ENCODE data around the gene SLC9A8.

Gene SLC9A8

GRCh38 chr20:49896204-49896603 is 83.6 kb downstream of the SLC9A8 start:
- Histone ChIP-seq H3K27ac (ENCODE audit: low read length) (no peak overlapping the region), H2AFZ (ENCODE audit: low read length) (no peak overlapping the region), H3K9ac (ENCODE audit: low read length) (no peak overlapping the region), H3K4me2 (ENCODE audit: low read depth, low read length) (no peak overlapping the region), H3F3A (ENCODE audit: insufficient read depth, low read length) (no peaks in the 10 kb centered on the region), H3K4me1 (ENCODE audit: low read length) (no peaks in the 10 kb centered on the region), H3K9me2 (replicated peaks; ENCODE audit: insufficient read depth, low read length) (no peaks in the 10 kb centered on the region), H3K36me3 (replicated peaks; ENCODE audit: insufficient read depth, low read length) (no peaks in the 10 kb centered on the region), H4K20me1 (ENCODE audit: insufficient read depth, low read length) (no peaks in the 10 kb centered on the region), H3K4me3 (ENCODE audit: low read length) (no peak overlapping the region), H3K27me3 (replicated peaks; ENCODE audit: insufficient read depth, low read length) (no peaks in the 10 kb centered on the region), H3K9me3 (replicated peaks; ENCODE audit: insufficient read depth, low read length) (no peaks in the 10 kb centered on the region), H3K79me2 (ENCODE audit: low read length) (no peaks in the 10 kb centered on the region)
- DNase-seq: no peak
- TF ChIP-seq EZH2phosphoT487 (IDR thresholded peaks at IDR 0.05; ENCODE audit: low read length) (no peak), CTCF (IDR thresholded peaks at IDR 0.05; ENCODE audit: low read length) (no peak), EZH2 (optimal IDR thresholded peaks at IDR 0.05; ENCODE audit: low read depth, low read length) (no peak)

- 0 out of 2 replicates have a peak, but pooled peaks cover 3% of the 10 kb centered on the region for H3K36me3 ChIP-seq (replicated peaks; ENCODE audit: insufficient read depth, low read length)
- DNase-seq: no peak
These were observed 87.1 kb downstream of the SLC9A8 start for GRCh38 chr20:49899541-49900383.

GRCh38 chr20:49901588-49901987 is 89.0 kb downstream of the SLC9A8 start:
- H3K4me3 ChIP-seq (ENCODE audit: low read length): no peak overlapping the region
- H3F3A ChIP-seq (ENCODE audit: insufficient read depth, low read length): no peaks in the 10 kb centered on the region
- H3K36me3 ChIP-seq (replicated peaks; ENCODE audit: insufficient read depth, low read length): 0 out of 2 replicates have a peak, but pooled peaks cover 3% of the 10 kb centered on the region
- H4K20me1 ChIP-seq (ENCODE audit: insufficient read depth, low read length): no peaks in the 10 kb centered on the region
- DNase-seq: no peak
- no peak overlapping the region for H2AFZ ChIP-seq (ENCODE audit: low read length)
- H3K9me2 ChIP-seq (replicated peaks; ENCODE audit: insufficient read depth, low read length): no peaks in the 10 kb centered on the region
- H3K9me3 ChIP-seq (replicated peaks; ENCODE audit: insufficient read depth, low read length): no peaks in the 10 kb centered on the region
- no peaks in the 10 kb centered on the region for H3K79me2 ChIP-seq (ENCODE audit: low read length)
- no peaks in the 10 kb centered on the region for H3K4me1 ChIP-seq (ENCODE audit: low read length)
- H3K27me3 ChIP-seq (replicated peaks; ENCODE audit: insufficient read depth, low read length): no peaks in the 10 kb centered on the region
- no peak for TF ChIP-seq EZH2phosphoT487 (IDR thresholded peaks at IDR 0.05; ENCODE audit: low read length)
- H3K9ac ChIP-seq (ENCODE audit: low read length): no peak overlapping the region
- H3K27ac ChIP-seq (ENCODE audit: low read length): no peak overlapping the region
- no peak overlapping the region for H3K4me2 ChIP-seq (ENCODE audit: low read depth, low read length)

More at GRCh38 chr20:49899541-49900383, 87.1 kb downstream of the SLC9A8 start:
- Histone ChIP-seq H3K9me3 (replicated peaks; ENCODE audit: insufficient read depth, low read length) (no peaks in the 10 kb centered on the region), H3K9ac (ENCODE audit: low read length) (no peak overlapping the region), H3F3A (ENCODE audit: insufficient read depth, low read length) (no peaks in the 10 kb centered on the region), H2AFZ (ENCODE audit: low read length) (no peak overlapping the region), H3K4me2 (ENCODE audit: low read depth, low read length) (no peak overlapping the region), H3K4me3 (ENCODE audit: low read length) (no peak overlapping the region), H3K9me2 (replicated peaks; ENCODE audit: insufficient read depth, low read length) (no peaks in the 10 kb centered on the region), H3K27ac (ENCODE audit: low read length) (no peak overlapping the region), H3K27me3 (replicated peaks; ENCODE audit: insufficient read depth, low read length) (no peaks in the 10 kb centered on the region), H3K4me1 (ENCODE audit: low read length) (no peaks in the 10 kb centered on the region), H3K79me2 (ENCODE audit: low read length) (no peaks in the 10 kb centered on the region), H4K20me1 (ENCODE audit: insufficient read depth, low read length) (no peaks in the 10 kb centered on the region)
- TF ChIP-seq EZH2 (optimal IDR thresholded peaks at IDR 0.05; ENCODE audit: low read depth, low read length): no peak
- no peak for TF ChIP-seq CTCF (IDR thresholded peaks at IDR 0.05; ENCODE audit: low read length)
- no peak for TF ChIP-seq EZH2phosphoT487 (IDR thresholded peaks at IDR 0.05; ENCODE audit: low read length)

All from MM.1S (cell line).